DLD1 (cell line): ENCODE results near the gene A3GALT2.
"Not testable (repeated sequence)": the region's sequence is repeated elsewhere in the genome, so short reads cannot be mapped to it uniquely, and the experiment has no call there.

Source experiments
- in situ Hi-C: cut with HindIII; loops from 2 replicates; pipeline ENCODE4 v1.10.0; 2017; ENCODE audit warnings: low sequenced_read_pairs

Gene A3GALT2

GRCh38 chr1:33295023-33295422 lies 25.9 kb downstream of the A3GALT2 start:
- in situ Hi-C loops = no loop called here

- in situ Hi-C loops = no loop called here
These were observed 26.6 kb downstream of the A3GALT2 start for GRCh38 chr1:33294071-33295010.

GRCh38 chr1:33292726-33293340 lies 28.1 kb downstream of the A3GALT2 start:
- in situ Hi-C loops = no loop called here

- in situ Hi-C loops = not testable (repeated sequence)
These were observed 30.3 kb downstream of the A3GALT2 start for GRCh38 chr1:33290615-33291014.

GRCh38 chr1:33289858-33290154 lies 31.1 kb downstream of the A3GALT2 start:
- in situ Hi-C loops = no loop called here

GRCh38 chr1:33288976-33289857 lies 31.7 kb downstream of the A3GALT2 start:
- in situ Hi-C loops = no loop called here

GRCh38 chr1:33287317-33287716 lies 33.6 kb downstream of the A3GALT2 start:
- in situ Hi-C loops = no loop called here

- in situ Hi-C loops = no loop called here
These were observed 34.3 kb downstream of the A3GALT2 start for GRCh38 chr1:33286451-33287185.

- in situ Hi-C loops = no loop called here
These were observed 36.8 kb downstream of the A3GALT2 start for GRCh38 chr1:33284049-33284448.

GRCh38 chr1:33282791-33283190 lies 38.1 kb downstream of the A3GALT2 start:
- in situ Hi-C loops = no loop called here

GRCh38 chr1:33281554-33282303 lies 39.2 kb downstream of the A3GALT2 start:
- in situ Hi-C loops = no loop called here

GRCh38 chr1:33280091-33280661 lies 40.7 kb downstream of the A3GALT2 start:
- in situ Hi-C loops = no loop called here

GRCh38 chr1:33277488-33278084 lies 43.3 kb downstream of the A3GALT2 start:
- in situ Hi-C loops = no loop called here

GRCh38 chr1:33276573-33277298 lies 44.2 kb downstream of the A3GALT2 start:
- in situ Hi-C loops = no loop called here

- in situ Hi-C loops = no loop called here
These were observed 45.0 kb downstream of the A3GALT2 start for GRCh38 chr1:33275706-33276572.

- in situ Hi-C loops = no loop called here
These were observed 45.7 kb downstream of the A3GALT2 start for GRCh38 chr1:33275195-33275594.

GRCh38 chr1:33274446-33274845 lies 46.5 kb downstream of the A3GALT2 start:
- in situ Hi-C loops = loop anchor here (25.0 kb wide), 1 partner anchor 338 kb away; no protein-coding TSS in a partner anchor
